Calu3 (cell line): ENCODE results near the gene DNPEP. TPM values are rescaled to one million over a fixed set of nuclear protein-coding genes. Genes with fewer than 3 reads are reported as not detected.
"Not testable (repeated sequence)": the region's sequence is repeated elsewhere in the genome, so short reads cannot be mapped to it uniquely, and the experiment has no call there.

Source experiments
- BruUV-seq: library from RNA; stranded (reverse); fragments of 400-500 nt; replicated peaks from 2 replicates; lab custom pipeline; 2021; lab: Mats Ljungman, UMichigan
- CTCF ChIA-PET: fragments of 300-600 bp; sonication (Branson Sonifier 250); formaldehyde crosslinking; loops from one replicate; lab custom pipeline; 2022; ENCODE audit warnings: antibody characterized with exemption; lab: Charles Lee
- DNase-seq: peaks from one replicate; pipeline ENCODE4 v3.0.0; 2022
- H3K27ac Mint-ChIP-seq: one replicate; pipeline ENCODE4 v1.8.0; 2022; ENCODE audit warnings: mixed read lengths; ENCODE audit not compliant: unreplicated experiment
- H3K27me3 Mint-ChIP-seq: one replicate; pipeline ENCODE4 v1.8.0; 2022; ENCODE audit warnings: mixed read lengths; ENCODE audit not compliant: unreplicated experiment
- H3K36me3 Mint-ChIP-seq: one replicate; pipeline ENCODE4 v1.8.0; 2022; ENCODE audit warnings: mild to moderate bottlenecking, moderate library complexity, mixed read lengths; ENCODE audit not compliant: insufficient read depth, unreplicated experiment
- H3K4me1 Mint-ChIP-seq: one replicate; pipeline ENCODE4 v1.8.0; 2022; ENCODE audit warnings: mild to moderate bottlenecking, low read depth, mixed read lengths; ENCODE audit not compliant: unreplicated experiment
- H3K4me3 Mint-ChIP-seq: one replicate; pipeline ENCODE4 v1.8.0; 2022; ENCODE audit warnings: mild to moderate bottlenecking, low read depth, moderate library complexity, mixed read lengths; ENCODE audit not compliant: unreplicated experiment
- H3K9me3 Mint-ChIP-seq: one replicate; pipeline ENCODE4 v1.8.0; 2022; ENCODE audit warnings: low read depth, mixed read lengths; ENCODE audit not compliant: unreplicated experiment
- intact Hi-C: fragments of 100-400 bp; cut with micrococcal nuclease; formaldehyde crosslinking; loops from one replicate; pipeline ENCODE4 v1.10.0; 2022; ENCODE audit not compliant: unreplicated experiment
- total RNA-seq: library from RNA; stranded (reverse); gene quantifications from 2 replicates; pipeline ENCODE4 v1.2.3, GENCODE V29; 2022
- TF ChIP-seq, protein P1 (sequence below): fragments of 200-600 bp; IDR thresholded peaks from one replicate; pipeline ENCODE4 v1.8.0; 2022; ENCODE audit warnings: antibody characterized with exemption; ENCODE audit not compliant: unreplicated experiment

Gene DNPEP
- total RNA-seq, 1 experiment from 2014 or later, result 75.1 TPM

DNA sequence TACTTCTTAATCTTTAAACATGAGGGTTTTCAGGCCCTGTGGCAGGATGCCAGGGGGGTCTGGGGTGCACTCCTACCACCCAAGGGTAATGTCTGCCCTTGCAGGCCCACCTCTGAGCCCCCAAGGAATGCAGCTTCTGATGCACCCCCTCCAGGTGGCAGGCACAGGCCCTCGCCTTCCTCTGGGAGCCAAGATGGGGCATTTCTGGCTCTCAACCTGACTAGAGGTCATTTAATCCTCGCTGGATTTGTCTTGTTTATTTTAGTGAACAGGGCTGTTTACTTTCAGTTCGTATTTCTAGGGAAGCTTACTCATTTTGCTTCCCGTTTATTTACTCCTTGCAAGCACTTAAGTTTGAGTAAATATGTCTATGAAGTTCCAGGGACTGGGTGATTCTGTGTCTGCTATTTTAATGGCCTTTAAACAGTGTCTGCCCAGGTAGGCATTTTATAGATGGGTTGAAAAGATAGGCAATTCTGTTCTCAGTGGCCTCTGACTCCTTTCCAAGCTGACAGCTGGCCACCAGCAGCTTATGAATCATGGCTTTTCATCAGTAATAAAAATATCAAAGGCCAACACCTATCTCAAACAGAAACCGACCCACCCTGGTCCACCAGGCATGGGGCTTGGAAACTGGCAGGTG is 11.1 kb upstream of the DNPEP start:
- no peak overlapping the region for H3K27ac Mint-ChIP-seq
- CTCF ChIA-PET, result interaction anchor here (0.6 to 1.7 kb wide), 3 partner anchors 11 to 632 kb away, joined by 3 to 5 read pairs (median 5); partner anchors contain the start of gene DNPEP

DNA sequence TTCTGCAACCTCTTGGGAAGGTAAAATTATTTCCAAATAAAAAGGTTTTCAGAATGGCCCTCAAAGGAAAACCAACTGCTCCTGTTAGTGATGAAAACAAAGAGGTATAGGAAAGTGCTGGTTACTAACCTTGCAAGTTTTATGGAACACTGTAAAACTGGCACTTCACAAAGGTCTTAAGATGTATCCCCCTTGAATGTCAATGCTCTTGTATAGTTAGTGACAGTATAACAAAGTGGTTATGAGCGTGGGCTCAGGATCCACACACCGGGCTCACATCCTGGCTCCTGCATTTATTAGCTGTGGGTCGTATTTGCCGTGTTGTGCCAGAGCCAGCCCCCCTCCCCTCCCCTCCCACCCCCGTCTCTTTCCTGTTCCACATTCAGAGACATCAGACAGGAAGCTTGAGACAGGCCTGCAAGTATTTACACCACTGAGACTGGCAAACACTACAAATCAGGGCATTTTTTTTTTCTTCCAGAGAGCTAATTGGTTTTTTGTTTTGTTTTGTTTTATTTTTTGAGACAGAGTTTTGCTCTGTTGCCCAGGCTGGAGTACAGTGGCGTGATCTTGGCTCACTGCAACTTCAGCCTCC is 9.2 kb upstream of the DNPEP start:
- CTCF ChIA-PET, result interaction anchor here (0.6 to 0.8 kb wide), 3 partner anchors 31 to 1568 kb away, joined by 3 to 6 read pairs (median 3); no protein-coding TSS in a partner anchor
- TF ChIP-seq, protein P1, sequence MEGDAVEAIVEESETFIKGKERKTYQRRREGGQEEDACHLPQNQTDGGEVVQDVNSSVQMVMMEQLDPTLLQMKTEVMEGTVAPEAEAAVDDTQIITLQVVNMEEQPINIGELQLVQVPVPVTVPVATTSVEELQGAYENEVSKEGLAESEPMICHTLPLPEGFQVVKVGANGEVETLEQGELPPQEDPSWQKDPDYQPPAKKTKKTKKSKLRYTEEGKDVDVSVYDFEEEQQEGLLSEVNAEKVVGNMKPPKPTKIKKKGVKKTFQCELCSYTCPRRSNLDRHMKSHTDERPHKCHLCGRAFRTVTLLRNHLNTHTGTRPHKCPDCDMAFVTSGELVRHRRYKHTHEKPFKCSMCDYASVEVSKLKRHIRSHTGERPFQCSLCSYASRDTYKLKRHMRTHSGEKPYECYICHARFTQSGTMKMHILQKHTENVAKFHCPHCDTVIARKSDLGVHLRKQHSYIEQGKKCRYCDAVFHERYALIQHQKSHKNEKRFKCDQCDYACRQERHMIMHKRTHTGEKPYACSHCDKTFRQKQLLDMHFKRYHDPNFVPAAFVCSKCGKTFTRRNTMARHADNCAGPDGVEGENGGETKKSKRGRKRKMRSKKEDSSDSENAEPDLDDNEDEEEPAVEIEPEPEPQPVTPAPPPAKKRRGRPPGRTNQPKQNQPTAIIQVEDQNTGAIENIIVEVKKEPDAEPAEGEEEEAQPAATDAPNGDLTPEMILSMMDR, result no peak
- no peaks in the 10 kb centered on the region for H3K36me3 Mint-ChIP-seq
- no peak for DNase-seq
- H3K4me3 Mint-ChIP-seq, result no peak overlapping the region
- intact Hi-C loops, result no loop called here
- no peak overlapping the region for H3K27ac Mint-ChIP-seq
- H3K4me1 Mint-ChIP-seq, result peaks cover 8% of the 10 kb centered on the region
- H3K27me3 Mint-ChIP-seq, result peaks cover 16% of the 10 kb centered on the region
- peaks cover 2% of the 10 kb centered on the region for H3K9me3 Mint-ChIP-seq
- BruUV-seq, result no TSS peak

More for the DNA sequence above, 11.1 kb upstream of the DNPEP start:
- no peak for DNase-seq
- Mint-ChIP-seq H3K36me3 (no peaks in the 10 kb centered on the region), H3K4me3 (no peak overlapping the region), H3K9me3 (peaks cover 2% of the 10 kb centered on the region), H3K27me3 (peaks cover 8% of the 10 kb centered on the region), H3K4me1 (peaks cover 8% of the 10 kb centered on the region)
- intact Hi-C loops, result no loop called here
- no TSS peak for BruUV-seq
- TF ChIP-seq, protein P1, result no peak

DNA sequence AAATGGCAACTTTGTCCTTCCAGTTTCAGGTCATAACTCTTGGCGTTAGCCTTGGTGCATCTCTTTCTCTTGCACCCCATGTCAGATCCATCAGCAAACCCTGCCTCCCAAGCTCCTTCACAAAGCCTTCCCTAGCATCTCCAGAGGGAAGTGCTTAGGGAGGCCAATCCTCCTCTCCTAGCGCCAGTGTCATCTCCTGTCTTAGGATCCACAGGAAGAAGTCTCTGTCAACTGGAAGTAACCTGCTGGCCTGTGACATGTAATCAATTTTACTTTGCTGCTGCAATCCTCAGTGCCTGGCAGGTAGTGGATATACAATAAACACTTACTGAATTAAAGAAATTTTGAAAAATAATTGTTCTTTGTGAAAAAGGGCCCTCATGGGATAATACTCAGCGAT is 7.9 kb upstream of the DNPEP start:
- Mint-ChIP-seq H3K27ac (no peak overlapping the region), H3K36me3 (no peaks in the 10 kb centered on the region), H3K4me3 (no peak overlapping the region), H3K4me1 (peaks cover 8% of the 10 kb centered on the region), H3K9me3 (peaks cover 2% of the 10 kb centered on the region), H3K27me3 (peaks cover 16% of the 10 kb centered on the region)
- CTCF ChIA-PET, result no interaction called here
- no TSS peak for BruUV-seq
- TF ChIP-seq, protein P1, result no peak
- DNase-seq, result no peak
- intact Hi-C loops, result no loop called here

DNA sequence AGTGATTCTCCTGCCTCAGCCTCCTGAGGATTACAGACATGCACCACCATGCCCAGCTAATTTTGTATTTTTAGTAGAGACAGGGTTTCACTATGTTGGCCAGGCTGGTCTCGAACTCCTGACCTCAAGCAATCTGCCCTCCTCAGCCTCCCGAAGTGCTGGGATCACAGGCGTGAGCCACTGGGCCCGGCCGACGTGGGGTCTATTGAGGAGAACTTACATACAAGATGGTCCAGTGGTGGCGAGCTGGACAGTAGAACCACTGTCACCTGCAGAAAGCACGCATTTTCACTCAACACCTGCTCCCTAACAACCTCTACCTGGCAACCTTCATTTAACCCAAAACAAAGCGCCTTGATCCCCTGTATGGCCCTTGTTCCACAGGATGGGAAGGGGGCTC is 7.3 kb upstream of the DNPEP start:
- H3K4me3 Mint-ChIP-seq, H3K27ac Mint-ChIP-seq, DNase-seq, H3K4me1 Mint-ChIP-seq, BruUV-seq, H3K9me3 Mint-ChIP-seq, H3K36me3 Mint-ChIP-seq, intact Hi-C loops, CTCF ChIA-PET: not testable (repeated sequence)
- peaks cover 16% of the 10 kb centered on the region for H3K27me3 Mint-ChIP-seq
